Colonic mucosa (tissue), 4 donors: ENCODE data around the gene CELF1. TPM values are rescaled to one million over a fixed set of nuclear protein-coding genes. Genes with fewer than 3 reads are reported as not detected.

ENCODE experiments used
- DNase-seq: peaks from one replicate; pipeline ENCODE4 v3.0.0-alpha.2; 2020
- H3K27ac ChIP-seq: fragments of 200-600 bp; one replicate; pipeline ENCODE4 v1.8.0; 2021
- H3K27me3 ChIP-seq: fragments of 200-600 bp; one replicate; pipeline ENCODE4 v1.8.0; 2021
- H3K36me3 ChIP-seq: fragments of 200-600 bp; one replicate; pipeline ENCODE4 v1.8.0; 2021
- H3K4me1 ChIP-seq: fragments of 200-600 bp; one replicate; pipeline ENCODE4 v1.8.0; 2021; ENCODE audit warnings: mild to moderate bottlenecking
- H3K4me3 ChIP-seq: fragments of 200-600 bp; one replicate; pipeline ENCODE4 v1.8.0; 2021
- H3K9ac ChIP-seq, 2 donors: one replicate each; pipeline ENCODE4 v1.7.0; 2013; ENCODE audit warnings: control low read depth in 2 of 2, low read depth in 2 of 2, low read length in 2 of 2
- H3K9me3 ChIP-seq: fragments of 200-600 bp; one replicate; pipeline ENCODE4 v1.8.0; 2021
- CTCF ChIP-seq: fragments of 200-600 bp; IDR thresholded peaks from one replicate; pipeline ENCODE4 v1.8.0; 2022; ENCODE audit warnings: antibody characterized with exemption, mild to moderate bottlenecking
- intact Hi-C: fragments of 100-400 bp; cut with DNase I; formaldehyde crosslinking; loops from one replicate; pipeline ENCODE4 v1.14.1; 2022
- total RNA-seq, 2 donors: library from RNA; stranded (reverse); fragmentation: NEBNext Ultra II Directional in 1 of 2; extraction: Animal tissue kit (Norgen Biotek cat#: 25700) in 1 of 2; gene quantifications; one replicate each; pipeline ENCODE4 v1.2.1, GENCODE V29; 2021
- donor health status: healthy.
- donor health status: DM: no; HTN: no; CAD: no.
- donor health status: DM: no; HTN: no; CAD: no.

Gene CELF1
- total RNA-seq, 2 donors from 2014 or later = 76.1 to 96.8 TPM

GRCh38 chr11:47453365-47453764 lies 99.6 kb downstream of the CELF1 start:
- H3K9me3 ChIP-seq = no peaks in the 10 kb centered on the region
- intact Hi-C loops = loop anchor here (5.0 kb wide), 1 partner anchor 76 kb away; the partner anchor contains the start of gene SPI1
- no peaks in the 10 kb centered on the region for H3K36me3 ChIP-seq
- no peak for TF ChIP-seq CTCF
- no peaks in the 10 kb centered on the region for H3K27me3 ChIP-seq
- H3K4me1 ChIP-seq = no peaks in the 10 kb centered on the region
- no peak overlapping the region for H3K9ac ChIP-seq
- H3K27ac ChIP-seq = no peak overlapping the region
- DNase-seq = no peak
- H3K4me3 ChIP-seq = no peak overlapping the region

- H3K9me3 ChIP-seq = no peaks in the 10 kb centered on the region
- DNase-seq = no peak
- no peaks in the 10 kb centered on the region for H3K27me3 ChIP-seq
- H3K9ac ChIP-seq = no peak overlapping the region
- no peak overlapping the region for H3K27ac ChIP-seq
- no peak overlapping the region for H3K4me3 ChIP-seq
- no peaks in the 10 kb centered on the region for H3K4me1 ChIP-seq
- TF ChIP-seq CTCF = no peak
- H3K36me3 ChIP-seq = no peaks in the 10 kb centered on the region
- intact Hi-C loops = loop anchor here (5.0 kb wide), 1 partner anchor 75 kb away; the partner anchor contains the start of gene SPI1
These were observed 100.9 kb downstream of the CELF1 start for GRCh38 chr11:47451990-47452389.

- Histone ChIP-seq H3K4me1 (no peaks in the 10 kb centered on the region), H3K9me3 (no peaks in the 10 kb centered on the region), H3K36me3 (no peaks in the 10 kb centered on the region), H3K27me3 (no peaks in the 10 kb centered on the region), H3K4me3 (no peak overlapping the region), H3K9ac (no peak overlapping the region), H3K27ac (no peak overlapping the region)
- DNase-seq = no peak
- intact Hi-C loops = loop anchor here (5.0 kb wide), 1 partner anchor 74 kb away; the partner anchor contains the start of gene SPI1
- no peak for TF ChIP-seq CTCF
These were observed 101.5 kb downstream of the CELF1 start for GRCh38 chr11:47451436-47451835.

- H3K9ac ChIP-seq = no peak overlapping the region
- H3K9me3 ChIP-seq = no peaks in the 10 kb centered on the region
- intact Hi-C loops = no loop called here
- no peaks in the 10 kb centered on the region for H3K4me1 ChIP-seq
- no peaks in the 10 kb centered on the region for H3K27me3 ChIP-seq
- no peak for DNase-seq
- H3K4me3 ChIP-seq = no peak overlapping the region
- H3K36me3 ChIP-seq = no peaks in the 10 kb centered on the region
- no peak for TF ChIP-seq CTCF
- H3K27ac ChIP-seq = no peak overlapping the region
These were observed 103.4 kb downstream of the CELF1 start for GRCh38 chr11:47449541-47449940.

- no peak for TF ChIP-seq CTCF
- Histone ChIP-seq H3K9ac (no peak within 1 kb of the TSS), H3K27me3 (no peaks in the 10 kb centered on the region), H3K36me3 (no peaks in the 10 kb centered on the region), H3K9me3 (no peaks in the 10 kb centered on the region), H3K4me1 (no peaks in the 10 kb centered on the region), H3K4me3 (no peak within 1 kb of the TSS), H3K27ac (no peak within 1 kb of the TSS)
- intact Hi-C loops = no loop called here
- DNase-seq = no peak
These were observed 104.1 kb downstream of the CELF1 start, which contains the start of gene RAPSN for GRCh38 chr11:47448566-47449427. Gene RAPSN, minus strand, starts transcription at chr11:47449136. Its CDS starts 172 bp downstream, at chr11:47448964.
